Effector memory CD8-positive, alpha-beta T cell (primary cell): ENCODE data around the gene GCNT2.
"Not testable (repeated sequence)": the region's sequence is repeated elsewhere in the genome, so short reads cannot be mapped to it uniquely, and the experiment has no call there.

Experiments
- ATAC-seq: fragments of 150-1000 bp; cut with Tn5 transposase; replicated peaks from 2 replicates; pipeline ENCODE4 v1.10.0; 2021; ENCODE audit warnings: mild to moderate bottlenecking, moderate library complexity
- DNase-seq, 3 experiments: peaks; one replicate each; pipeline ENCODE4 v3.0.0; 2021
- H3K27ac Mint-ChIP-seq, 2 donors: one replicate each; pipeline ENCODE4 v1.8.0; 2022; ENCODE audit warnings: mild to moderate bottlenecking in 2 of 2, mixed read lengths in 2 of 2, moderate library complexity in 2 of 2
- H3K27me3 Mint-ChIP-seq, 2 donors: one replicate each; pipeline ENCODE4 v1.8.0; 2022; ENCODE audit warnings: mixed read lengths in 2 of 2
- H3K36me3 Mint-ChIP-seq: one replicate; pipeline ENCODE4 v1.8.0; 2022; ENCODE audit warnings: mild to moderate bottlenecking, moderate library complexity, mixed read lengths; ENCODE audit not compliant: insufficient read depth
- H3K4me1 Mint-ChIP-seq, 2 donors: one replicate each; pipeline ENCODE4 v1.8.0; 2022; ENCODE audit warnings: low read depth in 2 of 2, mixed read lengths in 2 of 2
- H3K4me3 Mint-ChIP-seq, 2 donors: one replicate each; pipeline ENCODE4 v1.8.0; 2022; ENCODE audit warnings: mild to moderate bottlenecking in 2 of 2, mixed read lengths in 2 of 2, moderate library complexity in 2 of 2
- H3K9me3 Mint-ChIP-seq, 2 donors: one replicate each; pipeline ENCODE4 v1.8.0; 2022; ENCODE audit warnings: mixed read lengths in 2 of 2

Gene GCNT2

DNA sequence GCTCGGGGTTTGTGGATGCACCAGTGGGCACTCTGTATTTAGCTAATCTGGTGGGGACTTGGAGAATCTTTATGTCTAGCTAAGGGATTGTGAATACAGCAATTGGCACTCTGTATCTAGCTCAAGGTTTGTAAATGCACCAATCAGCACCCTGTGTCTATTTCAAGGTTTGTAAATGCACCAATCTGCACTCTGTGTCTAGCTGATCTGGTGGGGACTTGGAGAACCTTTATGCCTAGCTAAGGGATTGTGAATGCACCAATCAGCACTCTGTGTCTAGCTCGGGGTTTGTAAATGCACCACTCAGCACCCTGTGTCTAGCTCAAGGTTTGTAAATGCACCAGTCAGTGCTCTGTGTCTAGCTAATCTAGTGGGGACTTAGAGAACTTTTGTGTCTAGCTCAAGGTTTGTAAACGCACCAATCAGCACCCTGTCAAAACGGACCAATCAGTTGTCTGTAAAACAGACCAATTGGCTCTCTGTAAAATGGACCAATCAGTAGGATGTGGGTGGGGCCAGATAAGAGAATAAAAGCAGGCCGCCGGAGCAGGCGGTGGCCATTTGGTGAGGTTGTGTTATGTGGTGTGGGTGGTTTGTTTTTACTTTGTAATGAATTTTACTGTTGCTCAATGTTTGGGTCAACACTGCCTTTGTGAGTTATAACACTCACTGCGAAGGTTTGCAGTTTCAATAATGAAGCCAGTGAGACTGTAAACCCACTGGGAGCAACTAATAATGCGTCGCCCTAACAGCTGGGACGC lies 139.5 kb downstream of the GCNT2 start:
- H3K27ac Mint-ChIP-seq, ATAC-seq, H3K36me3 Mint-ChIP-seq, H3K4me1 Mint-ChIP-seq, DNase-seq, H3K9me3 Mint-ChIP-seq: not testable (repeated sequence)
- peaks cover 20 to 33% of the 10 kb centered on the region in 2 donors for H3K27me3 Mint-ChIP-seq
- peak overlapping the region in 1 of 2 donors; percentile 64 for H3K4me3 Mint-ChIP-seq

GRCh38 chr6:10662207-10662606 lies 141.1 kb downstream of the GCNT2 start:
- H3K36me3 Mint-ChIP-seq = peaks cover 1% of the 10 kb centered on the region
- H3K27me3 Mint-ChIP-seq = peaks cover 32 to 38% of the 10 kb centered on the region in 2 donors
- no peak overlapping the region for H3K27ac Mint-ChIP-seq
- H3K4me1 Mint-ChIP-seq = no peaks in the 10 kb centered on the region
- no peaks in the 10 kb centered on the region for H3K9me3 Mint-ChIP-seq
- no peak for ATAC-seq
- H3K4me3 Mint-ChIP-seq = no peak overlapping the region
- DNase-seq = no peak

GRCh38 chr6:10662742-10663141 lies 141.6 kb downstream of the GCNT2 start:
- H3K4me1 Mint-ChIP-seq = no peaks in the 10 kb centered on the region
- no peak overlapping the region for H3K27ac Mint-ChIP-seq
- DNase-seq (no peak), ATAC-seq (no peak)
- H3K9me3 Mint-ChIP-seq = no peaks in the 10 kb centered on the region
- H3K36me3 Mint-ChIP-seq = no peaks in the 10 kb centered on the region
- peaks cover 36 to 42% of the 10 kb centered on the region in 2 donors for H3K27me3 Mint-ChIP-seq
- no peak overlapping the region for H3K4me3 Mint-ChIP-seq

GRCh38 chr6:10665595-10665994 lies 144.4 kb downstream of the GCNT2 start:
- ATAC-seq, H3K27ac Mint-ChIP-seq, H3K4me1 Mint-ChIP-seq, DNase-seq, H3K36me3 Mint-ChIP-seq, H3K4me3 Mint-ChIP-seq, H3K9me3 Mint-ChIP-seq: not testable (repeated sequence)
- peaks cover 40 to 56% of the 10 kb centered on the region in 2 donors for H3K27me3 Mint-ChIP-seq

DNA sequence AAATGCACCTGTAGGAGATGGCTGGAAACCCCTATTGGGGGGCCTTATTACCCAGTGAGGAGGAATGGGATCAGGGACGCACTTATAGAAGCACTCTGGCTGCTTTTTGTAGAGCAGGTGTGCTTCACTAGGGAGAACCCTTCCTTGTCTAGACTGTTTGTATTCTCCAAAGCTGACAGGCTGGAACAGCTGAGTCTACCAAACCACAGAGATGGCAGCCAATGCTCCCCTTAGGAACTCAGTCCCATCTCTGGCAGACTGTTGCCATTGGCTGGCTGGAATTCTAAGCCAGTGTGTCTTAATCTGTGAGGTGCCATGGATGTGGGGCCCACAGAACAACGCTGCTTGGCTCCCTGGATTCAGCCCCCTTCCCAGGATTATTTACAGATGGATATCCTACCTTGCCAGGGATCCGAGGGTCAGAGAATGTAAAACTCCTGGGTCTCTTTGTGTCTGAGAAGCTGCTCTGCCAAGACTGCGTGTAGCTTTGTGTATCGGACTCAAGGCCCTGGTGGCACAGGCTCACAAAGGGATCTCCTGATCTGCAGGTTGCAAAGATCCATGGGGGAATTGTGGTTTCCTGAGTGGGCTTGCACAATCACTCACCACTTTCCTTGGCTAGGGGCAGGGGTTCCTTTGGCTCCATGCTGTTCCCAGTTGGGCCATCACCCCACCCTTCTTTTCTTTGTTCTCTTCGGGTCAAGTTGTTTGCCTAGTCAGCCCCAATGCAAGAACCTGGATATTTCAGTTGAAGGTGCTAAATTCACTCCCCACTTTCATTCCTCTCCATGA lies 147.2 kb downstream of the GCNT2 start:
- no peaks in the 10 kb centered on the region for H3K9me3 Mint-ChIP-seq
- peaks cover 46 to 56% of the 10 kb centered on the region in 2 donors for H3K27me3 Mint-ChIP-seq
- DNase-seq (no peak), ATAC-seq (no peak)
- H3K27ac Mint-ChIP-seq = no peak overlapping the region
- H3K4me1 Mint-ChIP-seq = no peaks in the 10 kb centered on the region
- no peak overlapping the region for H3K4me3 Mint-ChIP-seq
- H3K36me3 Mint-ChIP-seq = no peaks in the 10 kb centered on the region

DNA sequence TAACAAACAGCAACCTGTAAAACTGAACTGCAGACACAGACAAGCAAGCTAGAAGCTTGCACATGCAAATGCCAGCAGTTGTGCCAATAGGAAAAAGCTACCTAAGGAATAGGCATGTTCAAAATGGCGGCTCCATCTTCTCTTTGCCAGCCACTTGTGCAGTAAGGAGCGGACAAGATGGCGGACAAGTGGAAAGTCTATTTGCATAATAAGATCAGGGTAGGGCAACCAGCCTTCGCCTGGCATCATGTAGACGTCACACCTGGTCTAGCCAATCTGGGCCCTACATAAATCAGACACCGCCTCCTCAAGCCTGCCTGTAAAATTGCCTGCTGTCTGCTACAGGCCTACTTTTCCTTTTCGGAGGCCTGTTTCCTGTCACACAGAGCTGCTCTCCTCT lies 155.3 kb downstream of the GCNT2 start:
- no peaks in the 10 kb centered on the region for H3K9me3 Mint-ChIP-seq
- no peak for ATAC-seq
- no peak overlapping the region for H3K4me3 Mint-ChIP-seq
- H3K36me3 Mint-ChIP-seq = peaks cover 4% of the 10 kb centered on the region
- no peaks in the 10 kb centered on the region for H3K4me1 Mint-ChIP-seq
- DNase-seq = no peak
- H3K27me3 Mint-ChIP-seq = peaks cover 19 to 23% of the 10 kb centered on the region in 2 donors
- no peak overlapping the region for H3K27ac Mint-ChIP-seq

DNA sequence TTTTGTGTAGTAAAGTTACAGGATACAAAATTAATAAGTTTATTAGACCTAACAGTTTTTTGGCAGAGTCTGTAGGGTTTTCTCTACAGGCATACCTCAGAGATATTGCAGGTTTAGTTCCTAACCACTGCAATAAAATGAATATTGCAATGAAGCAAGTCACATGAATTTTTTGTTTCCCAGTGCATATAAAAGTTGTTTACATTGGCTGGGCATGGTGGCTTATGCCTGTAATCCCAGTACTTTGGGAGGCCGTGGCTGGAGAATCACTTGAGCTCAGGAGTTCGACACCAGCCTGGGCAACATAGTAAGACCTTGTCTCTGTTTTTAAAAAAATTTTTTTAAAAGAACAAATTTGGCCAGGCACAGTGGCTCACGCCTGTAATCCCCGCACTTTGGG lies 157.3 kb downstream of the GCNT2 start:
- H3K9me3 Mint-ChIP-seq = no peaks in the 10 kb centered on the region
- ATAC-seq = no peak
- H3K27ac Mint-ChIP-seq = no peak overlapping the region
- H3K4me1 Mint-ChIP-seq = no peaks in the 10 kb centered on the region
- H3K27me3 Mint-ChIP-seq = peaks cover 13 to 23% of the 10 kb centered on the region in 2 donors
- no peak for DNase-seq
- H3K4me3 Mint-ChIP-seq = no peak overlapping the region
- H3K36me3 Mint-ChIP-seq = peaks cover 4% of the 10 kb centered on the region
